WTC11 (cell line): ENCODE results near the gene INS.

ENCODE experiments used
- ATF2 ChIP-seq: sonication (generic); formaldehyde crosslinking; IDR thresholded peaks from 2 replicates; pipeline ENCODE4 v1.8.1; 2022; ENCODE audit warnings: low read depth, missing genetic modification reagents, borderline replicate concordance
- ATF6 ChIP-seq: sonication (generic); formaldehyde crosslinking; IDR thresholded peaks from 2 replicates; pipeline ENCODE4 v1.8.1; 2023; ENCODE audit warnings: mild to moderate bottlenecking, missing genetic modification reagents
- CTCF ChIP-seq: fragments of 200-600 bp; IDR thresholded peaks from 2 replicates; pipeline ENCODE4 v1.8.0; 2022; ENCODE audit warnings: antibody characterized with exemption
- E2F5 ChIP-seq: sonication (generic); formaldehyde crosslinking; IDR thresholded peaks from 2 replicates; pipeline ENCODE4 v1.8.1; 2022; ENCODE audit warnings: mild to moderate bottlenecking, moderate library complexity, missing genetic modification reagents
- ERG ChIP-seq: fragments of 250-450 bp; sonication (Bioruptor Pico); IDR thresholded peaks from 2 replicates; pipeline ENCODE4 v1.8.0; 2021; ENCODE audit warnings: mild to moderate bottlenecking
- MAX ChIP-seq: sonication (generic); formaldehyde crosslinking; IDR thresholded peaks from 2 replicates; pipeline ENCODE4 v1.8.0; 2022; ENCODE audit warnings: mild to moderate bottlenecking, missing genetic modification reagents
- TEAD1 ChIP-seq: sonication (generic); formaldehyde crosslinking; IDR thresholded peaks from 2 replicates; pipeline ENCODE4 v1.8.0; 2022; ENCODE audit warnings: mild to moderate bottlenecking, missing genetic modification reagents
- USF1 ChIP-seq: sonication (generic); formaldehyde crosslinking; IDR thresholded peaks from 2 replicates; pipeline ENCODE4 v1.8.0; 2022; ENCODE audit warnings: mild to moderate bottlenecking, missing genetic modification reagents

- TF ChIP-seq ERG = no peak
- no peak for TF ChIP-seq E2F5 (CRISPR knock-in tag)
- TF ChIP-seq MAX = no peak
- TF ChIP-seq CTCF = no peak
- TF ChIP-seq TEAD1 = no peak
- TF ChIP-seq ATF6 = no peak
- TF ChIP-seq USF1 = no peak
- no peak for TF ChIP-seq ATF2
Observed at GRCh38 chr11:2191883-2192282, 30.9 kb upstream of the INS start.
